ENCODE data around the gene PAQR8. TPM values are rescaled to one million over a fixed set of nuclear protein-coding genes. Genes with fewer than 3 reads are reported as not detected.

The PAQR8 gene
- total RNA-seq, 1 donor from 2014 or later, result 6.8 TPM

DNA sequence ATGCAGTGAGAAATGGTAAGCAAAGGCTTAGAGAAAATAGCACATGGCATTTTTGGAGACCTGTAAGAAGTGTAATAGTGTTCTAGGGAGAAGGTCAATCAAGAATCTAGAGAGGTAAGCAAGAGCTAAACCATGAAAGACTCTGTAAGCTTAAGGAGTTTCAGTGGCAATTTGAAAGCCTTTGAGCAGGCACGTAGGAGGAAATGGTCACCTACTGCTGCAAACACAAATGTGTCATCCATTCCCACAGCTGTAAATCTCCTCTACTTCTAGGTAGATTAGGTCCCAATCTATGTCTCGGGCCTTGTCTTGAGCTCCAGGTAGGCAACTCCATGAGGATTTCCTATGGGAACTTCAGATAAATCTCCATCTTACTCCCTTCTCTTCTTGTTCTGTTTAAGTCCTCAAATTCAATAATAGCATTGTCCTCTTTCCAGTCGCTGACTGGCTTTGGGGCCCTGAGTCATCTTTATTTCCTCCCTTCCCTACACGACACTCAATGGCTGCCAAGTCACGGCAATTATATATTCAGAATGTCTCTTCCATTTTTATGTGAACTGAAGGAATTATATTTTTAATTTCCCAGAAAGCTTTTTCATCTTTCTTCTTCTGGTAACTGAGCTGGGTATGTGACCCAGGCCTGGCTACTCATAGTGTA is 24.2 kb upstream of the PAQR8 start:
- DNase-seq, result no peak
- POLR2A ChIA-PET, result no interaction called here
- Mint-ChIP-seq H3K36me3 (ENCODE audit: low read depth) (no peaks in the 10 kb centered on the region), H3K4me1 (peaks cover 17% of the 10 kb centered on the region), H3K4me3 (no peak overlapping the region), H3K9me3 (no peaks in the 10 kb centered on the region), H3K27me3 (no peaks in the 10 kb centered on the region), H3K27ac (no peak overlapping the region)
- CTCF ChIA-PET, result no interaction called here
- ATAC-seq (ENCODE audit: low read depth), result no peak
- intact Hi-C loops (cut with micrococcal nuclease), result no loop called here
- no peak for TF ChIP-seq CTCF (IDR thresholded peaks at IDR 0.05)

DNA sequence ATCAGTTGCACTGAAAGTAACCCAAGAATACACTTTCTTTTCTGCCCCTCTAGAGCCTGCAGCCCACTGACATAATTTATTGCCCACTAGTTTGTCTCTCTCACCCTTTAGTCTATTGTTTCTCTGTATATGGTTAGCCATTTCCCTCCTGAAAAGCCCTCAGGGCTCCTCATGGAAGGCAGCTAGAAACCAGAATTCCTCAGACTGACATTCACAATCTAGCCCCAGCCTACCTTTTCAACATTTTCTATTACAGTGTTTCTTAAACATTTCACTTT is 21.4 kb upstream of the PAQR8 start:
- Mint-ChIP-seq H3K27me3 (no peaks in the 10 kb centered on the region), H3K4me1 (peaks cover 6% of the 10 kb centered on the region), H3K4me3 (no peak overlapping the region), H3K9me3 (no peaks in the 10 kb centered on the region), H3K27ac (no peak overlapping the region), H3K36me3 (ENCODE audit: low read depth) (no peaks in the 10 kb centered on the region)
- intact Hi-C loops (cut with micrococcal nuclease), result no loop called here
- no peak for ATAC-seq (ENCODE audit: low read depth)
- no peak for DNase-seq
- POLR2A ChIA-PET, result no interaction called here
- CTCF ChIA-PET, result no interaction called here
- no peak for TF ChIP-seq CTCF (IDR thresholded peaks at IDR 0.05)

DNA sequence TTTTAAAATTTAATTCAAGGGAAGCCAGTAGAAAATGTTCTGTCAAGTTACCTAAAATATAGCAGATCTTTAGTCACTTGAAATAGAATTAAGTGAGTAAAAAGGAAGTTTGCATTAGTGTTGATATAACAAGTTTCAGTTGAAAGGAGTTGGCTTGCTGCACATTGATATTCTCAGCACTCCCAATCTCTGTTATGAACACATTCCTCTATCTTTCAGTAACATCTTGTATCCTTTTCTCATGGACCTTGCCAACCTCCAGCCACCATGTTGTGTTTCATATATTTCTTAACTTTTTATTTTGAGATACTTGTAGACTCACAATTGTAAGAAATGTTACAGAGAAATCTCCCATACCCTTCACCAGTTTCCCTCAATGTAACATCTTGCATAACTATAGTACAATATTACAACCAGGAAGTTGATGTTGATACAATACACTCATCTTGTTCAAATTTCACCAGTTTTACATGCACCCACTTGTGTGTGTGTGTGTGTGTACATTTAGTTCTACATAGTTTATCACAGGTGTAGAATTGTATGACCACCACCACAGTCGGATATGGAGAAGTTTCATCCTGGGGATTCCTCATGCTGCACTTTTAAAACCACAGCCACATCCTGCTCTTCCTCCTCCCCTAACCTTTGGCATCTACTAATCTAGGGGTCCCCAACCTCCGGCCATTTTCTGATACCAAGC is 20.2 kb upstream of the PAQR8 start:
- H3K27ac Mint-ChIP-seq, result no peak overlapping the region
- DNase-seq (no peak), ATAC-seq (ENCODE audit: low read depth) (no peak)
- no peaks in the 10 kb centered on the region for H3K9me3 Mint-ChIP-seq
- peaks cover 6% of the 10 kb centered on the region for H3K4me1 Mint-ChIP-seq
- H3K4me3 Mint-ChIP-seq, result no peak overlapping the region
- CTCF ChIA-PET, result no interaction called here
- POLR2A ChIA-PET, result no interaction called here
- intact Hi-C loops (cut with micrococcal nuclease), result no loop called here
- no peaks in the 10 kb centered on the region for H3K36me3 Mint-ChIP-seq (ENCODE audit: low read depth)
- no peaks in the 10 kb centered on the region for H3K27me3 Mint-ChIP-seq
- TF ChIP-seq CTCF (IDR thresholded peaks at IDR 0.05), result no peak

- Mint-ChIP-seq H3K9me3 (no peaks in the 10 kb centered on the region), H3K4me1 (peaks cover 10% of the 10 kb centered on the region), H3K27me3 (no peaks in the 10 kb centered on the region), H3K27ac (no peak overlapping the region), H3K36me3 (ENCODE audit: low read depth) (no peaks in the 10 kb centered on the region), H3K4me3 (no peak overlapping the region)
- intact Hi-C loops (cut with micrococcal nuclease), result no loop called here
- ATAC-seq (ENCODE audit: low read depth) (no peak), DNase-seq (no peak)
- CTCF ChIA-PET, result no interaction called here
- POLR2A ChIA-PET, result interaction anchor here (0.6 kb wide), 1 partner anchor 17 kb away, joined by 3 read pairs; no protein-coding TSS in a partner anchor
- no peak for TF ChIP-seq CTCF (IDR thresholded peaks at IDR 0.05)
Observed at GRCh38 chr6:52345311-52345710, 16.6 kb upstream of the PAQR8 start.

DNA sequence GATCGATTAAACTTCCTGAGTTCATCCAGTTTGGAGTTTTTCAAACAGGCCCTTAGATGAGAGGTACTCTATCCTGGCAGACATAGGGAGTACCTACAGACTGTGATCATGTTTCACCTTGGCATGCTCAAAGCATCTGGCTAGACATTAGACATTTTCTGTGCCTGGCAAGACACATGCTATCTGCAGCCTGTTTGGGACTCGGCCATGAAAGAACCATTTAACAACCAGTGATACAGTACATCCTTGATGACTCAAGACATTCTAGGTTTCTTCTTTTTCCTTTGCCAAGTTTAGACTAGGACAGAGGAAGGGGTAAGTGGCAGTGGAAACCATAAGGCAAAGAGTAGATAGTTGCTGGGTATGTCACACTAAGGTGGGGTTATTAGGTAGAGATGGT is 15.4 kb upstream of the PAQR8 start:
- DNase-seq (no peak), ATAC-seq (ENCODE audit: low read depth) (no peak)
- POLR2A ChIA-PET, result no interaction called here
- Mint-ChIP-seq H3K36me3 (ENCODE audit: low read depth) (no peaks in the 10 kb centered on the region), H3K27me3 (no peaks in the 10 kb centered on the region), H3K4me3 (no peak overlapping the region), H3K4me1 (peaks cover 22% of the 10 kb centered on the region), H3K9me3 (no peaks in the 10 kb centered on the region), H3K27ac (no peak overlapping the region)
- CTCF ChIA-PET, result no interaction called here
- intact Hi-C loops (cut with micrococcal nuclease), result no loop called here
- no peak for TF ChIP-seq CTCF (IDR thresholded peaks at IDR 0.05)

Data from activated B cell treated with CpG ODN at 0.5 μM for 24 hours (primary cell).